Renal cortex interstitium (tissue), 11 donors: Measurements from ENCODE around the gene GRIK4. TPM values are rescaled to one million over a fixed set of nuclear protein-coding genes. Genes with fewer than 3 reads are reported as not detected.

Experiments
- DNase-seq, 11 donors: peaks; one replicate each; pipeline ENCODE4 v3.0.0-alpha.2; 2013; ENCODE audit warnings: low read depth in 9 of 11, low spot score in 4 of 11; ENCODE audit errors: extremely low read depth in 1 of 11
- polyA plus RNA-seq, 3 donors: library from polyadenylated mRNA; unstranded; fragments of 120-200 nt; gene quantifications; one replicate each; pipeline ENCODE4 v1.2.1, GENCODE V29; 2013; ENCODE audit not compliant: insufficient read length in 3 of 3

GRIK4 gene
- polyA plus RNA-seq, 3 donors, result 1.0 to 1.4 (median 1.2) TPM

GRCh38 chr11:120586728-120587127, 75.2 kb downstream of the GRIK4 start:
- DNase-seq, result no peak

- no peak for DNase-seq
Observed at GRCh38 chr11:120587299-120587698, 75.8 kb downstream of the GRIK4 start.

GRCh38 chr11:120589376-120589775, 77.8 kb downstream of the GRIK4 start:
- DNase-seq, result no peak

- no peak for DNase-seq
Observed at GRCh38 chr11:120590472-120590871, 78.9 kb downstream of the GRIK4 start.

- no peak for DNase-seq
Observed at GRCh38 chr11:120594746-120595145, 83.2 kb downstream of the GRIK4 start.

- no peak for DNase-seq
Observed at GRCh38 chr11:120595557-120595956, 84.0 kb downstream of the GRIK4 start.

- no peak for DNase-seq
Observed at GRCh38 chr11:120597250-120598215, 86.0 kb downstream of the GRIK4 start.

- no peak for DNase-seq
Observed at GRCh38 chr11:120598517-120599257, 87.1 kb downstream of the GRIK4 start.

GRCh38 chr11:120599816-120600420, 88.4 kb downstream of the GRIK4 start:
- no peak for DNase-seq

GRCh38 chr11:120601536-120601935, 90.0 kb downstream of the GRIK4 start:
- DNase-seq, result no peak

GRCh38 chr11:120603071-120603470, 91.5 kb downstream of the GRIK4 start:
- no peak for DNase-seq

GRCh38 chr11:120605469-120605868, 93.9 kb downstream of the GRIK4 start:
- no peak for DNase-seq

- DNase-seq, result no peak
Observed at GRCh38 chr11:120606211-120607010, 94.9 kb downstream of the GRIK4 start.

- DNase-seq, result no peak
Observed at GRCh38 chr11:120608061-120608460, 96.5 kb downstream of the GRIK4 start.

GRCh38 chr11:120608760-120609211, 97.2 kb downstream of the GRIK4 start:
- DNase-seq, result no peak

GRCh38 chr11:120610111-120610510, 98.6 kb downstream of the GRIK4 start:
- DNase-seq, result no peak

- DNase-seq, result no peak
Observed at GRCh38 chr11:120611581-120611980, 100.0 kb downstream of the GRIK4 start.

GRCh38 chr11:120612513-120613263, 101.1 kb downstream of the GRIK4 start:
- DNase-seq, result no peak
